Gastroesophageal sphincter (tissue), 3 donors: Measurements from ENCODE around the gene ACTN4.

Experiments used
- CTCF ChIP-seq, 4 experiments: fragments of 200-600 bp in 2 of 4; fragments of 450-650 bp in 2 of 4; sonication (generic) in 1 of 4; IDR thresholded peaks; one replicate each; pipeline ENCODE4 v1.5.1; 2017 to 2019; ENCODE audit warnings: antibody characterized with exemption in 4 of 4, mild to moderate bottlenecking in 2 of 4, moderate library complexity in 2 of 4
- EP300 ChIP-seq: sonication (generic); formaldehyde crosslinking; IDR thresholded peaks from one replicate; pipeline ENCODE4 v1.6.1; 2017; ENCODE audit warnings: antibody characterized with exemption, mild to moderate bottlenecking
- POLR2A ChIP-seq, 2 donors: fragments of 450-650 bp; IDR thresholded peaks; one replicate each; pipeline ENCODE4 v1.6.1; 2017; ENCODE audit warnings: antibody characterized with exemption in 2 of 2, mild to moderate bottlenecking in 2 of 2, moderate library complexity in 1 of 2

- no peak for TF ChIP-seq EP300
- TF ChIP-seq CTCF (IDR thresholded peaks at IDR 0.05) = no peak
- no peak for TF ChIP-seq POLR2A (IDR thresholded peaks at IDR 0.05)
Measured at GRCh38 chr19:38726761-38727301, 79.4 kb downstream of the ACTN4 start.
